IMR-90 (cell line): ENCODE measurements around the gene BTBD18. TPM values are rescaled to one million over a fixed set of nuclear protein-coding genes. Genes with fewer than 3 reads are reported as not detected.

ENCODE experiments used
- ATAC-seq: fragments of 200-7000 bp; cut with Tn5 transposase; 2 replicates; pipeline ENCODE4 v1.9.1; 2020; ENCODE audit warnings: low read depth, mild to moderate bottlenecking, moderate library complexity
- BruUV-seq: library from RNA; stranded (reverse); fragments of 400-500 nt; replicated peaks from 2 replicates; lab custom pipeline; 2021; lab: Mats Ljungman, UMichigan
- CTCF ChIA-PET: fragments of 300-600 bp; formaldehyde crosslinking; extraction: SDS; loops from one replicate; lab custom pipeline; 2021; ENCODE audit warnings: antibody characterized with exemption; lab: Yijun Ruan, JAX
- POLR2A ChIA-PET: fragments of 300-600 bp; sonication (Branson Sonifier 250); formaldehyde crosslinking; loops from one replicate; lab custom pipeline; 2022; ENCODE audit warnings: antibody characterized with exemption; ENCODE audit not compliant: unreplicated experiment; lab: Charles Lee
- DNase-seq: peaks from one replicate; pipeline ENCODE4 v3.0.0; 2013
- H2AFZ ChIP-seq: replicated peaks from 2 replicates; pipeline ENCODE3; 2013; ENCODE audit warnings: low read length, mild to moderate bottlenecking; ENCODE audit not compliant: poor library complexity
- H2AK5ac ChIP-seq: 2 replicates; pipeline ENCODE4 v1.6.1; 2013; ENCODE audit warnings: low read depth, low read length, inconsistent platforms
- H2AK9ac ChIP-seq: replicated peaks from 2 replicates; pipeline ENCODE3; 2013; ENCODE audit warnings: mild to moderate bottlenecking, low read depth, low read length, moderate library complexity; ENCODE audit not compliant: poor library complexity
- H2BK120ac ChIP-seq: 2 replicates; pipeline ENCODE4 v1.6.1; 2013; ENCODE audit warnings: low read depth, low read length, inconsistent platforms
- H2BK15ac ChIP-seq: 3 replicates; pipeline ENCODE4 v1.6.1; 2013; ENCODE audit warnings: low read depth, low read length, inconsistent platforms
- H2BK20ac ChIP-seq: 2 replicates; pipeline ENCODE4 v1.6.1; 2013; ENCODE audit warnings: low read depth, mild to moderate bottlenecking, inconsistent platforms, low read length, moderate library complexity
- H2BK5ac ChIP-seq: 2 replicates; pipeline ENCODE4 v1.6.1; 2013; ENCODE audit warnings: mild to moderate bottlenecking, low read depth, low read length, inconsistent platforms; ENCODE audit not compliant: poor library complexity, severe bottlenecking
- H3K14ac ChIP-seq: replicated peaks from 2 replicates; pipeline ENCODE4 v1.6.1; 2013; ENCODE audit warnings: low read depth, low read length, inconsistent platforms
- H3K18ac ChIP-seq: 2 replicates; pipeline ENCODE4 v1.6.1; 2013; ENCODE audit warnings: low read depth, low read length, control low read depth
- H3K23ac ChIP-seq: 2 replicates; pipeline ENCODE4 v1.6.1; 2013; ENCODE audit warnings: low read depth, low read length, inconsistent platforms
- H3K27ac ChIP-seq: 2 replicates; pipeline ENCODE4 v1.5.1; 2013; ENCODE audit warnings: mild to moderate bottlenecking, control low read depth, low read length; ENCODE audit not compliant: insufficient read depth
- H3K27me3 ChIP-seq: 2 replicates; pipeline ENCODE4 v1.6.1; 2013; ENCODE audit warnings: low read length; ENCODE audit not compliant: control insufficient read depth, insufficient read depth
- H3K36me3 ChIP-seq: 2 replicates; pipeline ENCODE4 v1.6.1; 2013; ENCODE audit warnings: low read length, mixed read lengths; ENCODE audit not compliant: control insufficient read depth, insufficient read depth
- H3K4ac ChIP-seq: 2 replicates; pipeline ENCODE4 v1.6.1; 2013; ENCODE audit warnings: low read depth, low read length, inconsistent platforms
- H3K4me1 ChIP-seq: 2 replicates; pipeline ENCODE4 v1.6.1; 2013; ENCODE audit warnings: low read length, mixed read lengths; ENCODE audit not compliant: control insufficient read depth, insufficient read depth
- H3K4me2 ChIP-seq: 2 replicates; pipeline ENCODE4 v1.6.1; 2013; ENCODE audit warnings: low read depth, mild to moderate bottlenecking, control low read depth, low read length, moderate library complexity
- H3K4me3 ChIP-seq: 2 replicates; pipeline ENCODE4 v1.5.1; 2013; ENCODE audit warnings: low read depth, mild to moderate bottlenecking, control low read depth, low read length, moderate library complexity; ENCODE audit not compliant: insufficient read depth
- H3K56ac ChIP-seq: 2 replicates; pipeline ENCODE4 v1.6.1; 2013; ENCODE audit warnings: low read length, inconsistent platforms; ENCODE audit not compliant: insufficient read depth; ENCODE audit errors: extremely low read depth
- H3K79me1 ChIP-seq, 2 experiments: 2 replicates each; pipeline ENCODE4 v1.6.1; 2013; ENCODE audit warnings: low read length in 2 of 2, inconsistent platforms in 1 of 2, low read depth in 1 of 2
- H3K9ac ChIP-seq: 2 replicates; pipeline ENCODE4 v1.6.1; 2013; ENCODE audit warnings: low read depth, low read length, control low read depth
- H3K9me1 ChIP-seq: 2 replicates; pipeline ENCODE4 v1.6.1; 2013; ENCODE audit warnings: low read length, inconsistent platforms; ENCODE audit not compliant: insufficient read depth
- H3K9me3 ChIP-seq: 2 replicates; pipeline ENCODE4 v1.6.1; 2013; ENCODE audit warnings: low read length; ENCODE audit not compliant: control insufficient read depth, insufficient read depth
- H4K20me1 ChIP-seq: 2 replicates; pipeline ENCODE4 v1.6.1; 2013; ENCODE audit warnings: low read length, inconsistent platforms; ENCODE audit not compliant: insufficient read depth
- H4K5ac ChIP-seq: 2 replicates; pipeline ENCODE4 v1.6.1; 2013; ENCODE audit warnings: mild to moderate bottlenecking, low read depth, low read length, control low read depth
- H4K8ac ChIP-seq, 2 experiments: 2 replicates each; pipeline ENCODE4 v1.6.1; 2013; ENCODE audit warnings: low read depth in 2 of 2, low read length in 2 of 2, control low read depth in 1 of 2, inconsistent platforms in 1 of 2
- H4K91ac ChIP-seq: 2 replicates; pipeline ENCODE4 v1.6.1; 2013; ENCODE audit warnings: low read depth, low read length, inconsistent platforms; ENCODE audit not compliant: insufficient read depth
- BHLHE40 ChIP-seq: fragments of 150-350 bp; IDR thresholded peaks from 2 replicates; pipeline ENCODE4 v1.6.1; 2016; ENCODE audit warnings: mild to moderate bottlenecking, low read depth, low read length
- CEBPB ChIP-seq: IDR thresholded peaks from 2 replicates; pipeline ENCODE4 v1.6.1; 2012; ENCODE audit warnings: low read depth, low read length, improper control_type of control experiment
- CHD1 ChIP-seq: IDR thresholded peaks from 2 replicates; pipeline ENCODE4 v1.6.1; 2012; ENCODE audit warnings: low read depth, low read length, improper control_type of control experiment
- MAZ ChIP-seq: IDR thresholded peaks from 2 replicates; pipeline ENCODE4 v1.6.1; 2012; ENCODE audit warnings: low read depth, mild to moderate bottlenecking, low read length, improper control_type of control experiment, moderate library complexity, borderline replicate concordance
- MXI1 ChIP-seq: IDR thresholded peaks from 2 replicates; pipeline ENCODE4 v1.6.1; 2012; ENCODE audit warnings: low read depth, mild to moderate bottlenecking, low read length, moderate library complexity, borderline replicate concordance
- NFE2L2 ChIP-seq: fragments of 150-350 bp; IDR thresholded peaks from 2 replicates; pipeline ENCODE4 v1.6.1; 2016; ENCODE audit warnings: low read depth, mild to moderate bottlenecking, low read length
- POLR2A ChIP-seq: IDR thresholded peaks from 2 replicates; pipeline ENCODE4 v1.6.1; 2012; ENCODE audit warnings: mild to moderate bottlenecking, low read depth, low read length
- RCOR1 ChIP-seq: IDR thresholded peaks from 2 replicates; pipeline ENCODE4 v1.6.1; 2012; ENCODE audit warnings: mild to moderate bottlenecking, low read length, improper control_type of control experiment; ENCODE audit not compliant: insufficient replicate concordance
- RFX5 ChIP-seq: IDR thresholded peaks from 2 replicates; pipeline ENCODE4 v1.8.0; 2012; ENCODE audit warnings: low read depth, mild to moderate bottlenecking, low read length, moderate library complexity
- SMC3 ChIP-seq: fragments of 150-350 bp; IDR thresholded peaks from 2 replicates; pipeline ENCODE4 v1.6.1; 2016; ENCODE audit warnings: low read depth, mild to moderate bottlenecking, antibody characterized with exemption, low read length, moderate library complexity
- dilution Hi-C: fragments of 300-500 bp; cut with HindIII; formaldehyde crosslinking; loops from one replicate; pipeline ENCODE4 v1.14.3; 2018; ENCODE audit warnings: low sequenced_read_pairs; ENCODE audit not compliant: unreplicated experiment
- in situ Hi-C: fragments of 300-500 bp; cut with MboI; formaldehyde crosslinking; loops from 3 replicates; pipeline ENCODE4 v1.14.3; 2019; ENCODE audit warnings: low sequenced_read_pairs, inconsistent platforms, mixed read lengths
- intact Hi-C: fragments of 100-400 bp; cut with micrococcal nuclease; formaldehyde crosslinking; loops from 2 replicates; pipeline ENCODE4 v1.10.0; 2022
- polyA plus RNA-seq, 3 experiments: library from polyadenylated mRNA; depleted of rRNA; stranded (reverse); fragments of >200 nt; gene quantifications; 2 replicates each; pipeline ENCODE4 v1.2.3, GENCODE V29; 2012; ENCODE audit warnings: low replicate concordance in 1 of 3
- total RNA-seq: library from RNA; depleted of rRNA; stranded (reverse); fragments of >200 nt; gene quantifications from 2 replicates; pipeline ENCODE4 v1.2.3, GENCODE V29; 2012
- TF ChIP-seq, protein P1 (sequence below): fragments of 150-350 bp; IDR thresholded peaks from 2 replicates; pipeline ENCODE4 v1.6.1; 2017; ENCODE audit warnings: mild to moderate bottlenecking, antibody characterized with exemption, low read length, low read depth
- TF ChIP-seq, protein P2 (sequence below): conservative IDR thresholded peaks from 2 replicates; pipeline ENCODE4 v1.5.1; 2012; ENCODE audit warnings: mild to moderate bottlenecking, low read depth, low read length, improper control_type of control experiment

Gene BTBD18
- total and polyA plus RNA-seq, 2 of the 4 experiments (the other 2 are of a cell fraction): not detected

DNA sequence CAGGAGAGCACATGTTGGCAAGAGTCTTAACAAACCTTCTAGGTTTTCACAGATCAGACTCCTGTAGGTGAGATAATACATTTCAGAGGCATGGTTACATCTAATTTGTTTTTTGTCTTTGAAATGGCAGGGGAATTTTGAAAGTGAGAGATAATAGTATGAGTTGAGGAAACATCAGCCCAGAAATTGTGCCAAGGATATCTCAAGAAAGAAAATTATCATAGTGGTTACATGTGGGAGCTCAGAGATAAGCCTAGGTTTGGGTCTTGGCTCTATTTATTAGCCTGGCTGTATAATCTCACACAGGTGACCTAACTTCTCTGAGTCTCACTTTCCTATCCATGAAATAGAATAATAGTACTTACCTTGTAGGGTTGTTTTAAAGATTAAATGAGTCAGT, 443 bp downstream of the BTBD18 start:
- Histone ChIP-seq H3K56ac (no peak overlapping the region), H2AK9ac (no peak overlapping the region), H3K36me3 (peaks cover 2% of the 10 kb centered on the region), H2AFZ (no peak overlapping the region), H3K27ac (no peak overlapping the region), H3K4ac (no peak overlapping the region), H3K4me2 (no peak overlapping the region), H3K23ac (no peak overlapping the region), H2BK20ac (no peak overlapping the region), H2AK5ac (no peak overlapping the region), H3K14ac (no peak overlapping the region), H3K4me3 (no peak overlapping the region), H4K8ac (no peak overlapping the region), H3K9me1 (no peaks in the 10 kb centered on the region), H4K91ac (no peak overlapping the region), H4K5ac (no peak overlapping the region), H2BK5ac (no peak overlapping the region), H4K20me1 (no peaks in the 10 kb centered on the region), H3K9ac (no peak overlapping the region), H3K27me3 (no peaks in the 10 kb centered on the region), H3K18ac (no peak overlapping the region), H2BK15ac (no peak overlapping the region), H3K79me1 (no peaks in the 10 kb centered on the region; a peak in 1 of 4 replicates), H3K9me3 (no peaks in the 10 kb centered on the region), H3K4me1 (no peaks in the 10 kb centered on the region), H2BK120ac (no peak overlapping the region)
- ChIA-PET POLR2A (interaction anchor here (1.0 kb wide), 1 partner anchor 10 kb away, joined by 3 read pairs; the partner anchor contains the start of gene CTNND1), CTCF (interaction anchor here (0.6 to 1.0 kb wide), 3 partner anchors 11 to 763 kb away, joined by 3 to 4 read pairs (median 4); partner anchors contain the start of gene CTNND1)
- dilution Hi-C loops (no loop called here), intact Hi-C loops (no loop called here), in situ Hi-C loops (no loop called here)
- no peak for DNase-seq
- no peak for ATAC-seq
- TF ChIP-seq POLR2A (no peak), MAZ (no peak), RFX5 (no peak), CEBPB (no peak), NFE2L2 (no peak), BHLHE40 (no peak), MXI1 (no peak), RCOR1 (no peak), SMC3 (no peak), CHD1 (no peak)
- TF ChIP-seq, protein P1, sequence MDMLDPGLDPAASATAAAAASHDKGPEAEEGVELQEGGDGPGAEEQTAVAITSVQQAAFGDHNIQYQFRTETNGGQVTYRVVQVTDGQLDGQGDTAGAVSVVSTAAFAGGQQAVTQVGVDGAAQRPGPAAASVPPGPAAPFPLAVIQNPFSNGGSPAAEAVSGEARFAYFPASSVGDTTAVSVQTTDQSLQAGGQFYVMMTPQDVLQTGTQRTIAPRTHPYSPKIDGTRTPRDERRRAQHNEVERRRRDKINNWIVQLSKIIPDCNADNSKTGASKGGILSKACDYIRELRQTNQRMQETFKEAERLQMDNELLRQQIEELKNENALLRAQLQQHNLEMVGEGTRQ: no peak
- TF ChIP-seq, protein P2, sequence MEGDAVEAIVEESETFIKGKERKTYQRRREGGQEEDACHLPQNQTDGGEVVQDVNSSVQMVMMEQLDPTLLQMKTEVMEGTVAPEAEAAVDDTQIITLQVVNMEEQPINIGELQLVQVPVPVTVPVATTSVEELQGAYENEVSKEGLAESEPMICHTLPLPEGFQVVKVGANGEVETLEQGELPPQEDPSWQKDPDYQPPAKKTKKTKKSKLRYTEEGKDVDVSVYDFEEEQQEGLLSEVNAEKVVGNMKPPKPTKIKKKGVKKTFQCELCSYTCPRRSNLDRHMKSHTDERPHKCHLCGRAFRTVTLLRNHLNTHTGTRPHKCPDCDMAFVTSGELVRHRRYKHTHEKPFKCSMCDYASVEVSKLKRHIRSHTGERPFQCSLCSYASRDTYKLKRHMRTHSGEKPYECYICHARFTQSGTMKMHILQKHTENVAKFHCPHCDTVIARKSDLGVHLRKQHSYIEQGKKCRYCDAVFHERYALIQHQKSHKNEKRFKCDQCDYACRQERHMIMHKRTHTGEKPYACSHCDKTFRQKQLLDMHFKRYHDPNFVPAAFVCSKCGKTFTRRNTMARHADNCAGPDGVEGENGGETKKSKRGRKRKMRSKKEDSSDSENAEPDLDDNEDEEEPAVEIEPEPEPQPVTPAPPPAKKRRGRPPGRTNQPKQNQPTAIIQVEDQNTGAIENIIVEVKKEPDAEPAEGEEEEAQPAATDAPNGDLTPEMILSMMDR: no peak
- BruUV-seq: no TSS peak
